ENCODE measurements around the gene KMT2E. TPM values are rescaled to one million over a fixed set of nuclear protein-coding genes. Genes with fewer than 3 reads are reported as not detected.

Gene KMT2E
- total RNA-seq, 1 donor from 2014 or later: 97.0 TPM

GRCh38 chr7:104993217-104993862 lies 20.7 kb upstream of the KMT2E start:
- TF ChIP-seq, protein P1, sequence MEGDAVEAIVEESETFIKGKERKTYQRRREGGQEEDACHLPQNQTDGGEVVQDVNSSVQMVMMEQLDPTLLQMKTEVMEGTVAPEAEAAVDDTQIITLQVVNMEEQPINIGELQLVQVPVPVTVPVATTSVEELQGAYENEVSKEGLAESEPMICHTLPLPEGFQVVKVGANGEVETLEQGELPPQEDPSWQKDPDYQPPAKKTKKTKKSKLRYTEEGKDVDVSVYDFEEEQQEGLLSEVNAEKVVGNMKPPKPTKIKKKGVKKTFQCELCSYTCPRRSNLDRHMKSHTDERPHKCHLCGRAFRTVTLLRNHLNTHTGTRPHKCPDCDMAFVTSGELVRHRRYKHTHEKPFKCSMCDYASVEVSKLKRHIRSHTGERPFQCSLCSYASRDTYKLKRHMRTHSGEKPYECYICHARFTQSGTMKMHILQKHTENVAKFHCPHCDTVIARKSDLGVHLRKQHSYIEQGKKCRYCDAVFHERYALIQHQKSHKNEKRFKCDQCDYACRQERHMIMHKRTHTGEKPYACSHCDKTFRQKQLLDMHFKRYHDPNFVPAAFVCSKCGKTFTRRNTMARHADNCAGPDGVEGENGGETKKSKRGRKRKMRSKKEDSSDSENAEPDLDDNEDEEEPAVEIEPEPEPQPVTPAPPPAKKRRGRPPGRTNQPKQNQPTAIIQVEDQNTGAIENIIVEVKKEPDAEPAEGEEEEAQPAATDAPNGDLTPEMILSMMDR (IDR thresholded peaks at IDR 0.05): no peak
- Histone ChIP-seq H3K27ac (no peak overlapping the region), H3K36me3 (peaks cover 27% of the 10 kb centered on the region), H3K9me3 (no peaks in the 10 kb centered on the region), H3K4me3 (no peak overlapping the region), H3K27me3 (no peaks in the 10 kb centered on the region), H3K4me1 (peaks cover 46% of the 10 kb centered on the region)
- no peak for ATAC-seq
- no peak for DNase-seq
- intact Hi-C loops (cut with DNase I): no loop called here

GRCh38 chr7:104998040-104998752 lies 15.8 kb upstream of the KMT2E start:
- Histone ChIP-seq H3K27ac (no peak overlapping the region), H3K27me3 (no peaks in the 10 kb centered on the region), H3K36me3 (peaks cover 11% of the 10 kb centered on the region), H3K4me3 (no peak overlapping the region), H3K9me3 (no peaks in the 10 kb centered on the region), H3K4me1 (peaks cover 77% of the 10 kb centered on the region)
- no peak for DNase-seq
- intact Hi-C loops (cut with DNase I): no loop called here
- ATAC-seq: peak; percentile 22
- TF ChIP-seq, protein P1 (IDR thresholded peaks at IDR 0.05): no peak

GRCh38 chr7:105000200-105000599 lies 13.8 kb upstream of the KMT2E start:
- DNase-seq (no peak), ATAC-seq (no peak)
- TF ChIP-seq, protein P1 (IDR thresholded peaks at IDR 0.05): no peak
- intact Hi-C loops (cut with DNase I): no loop called here
- Histone ChIP-seq H3K36me3 (no peaks in the 10 kb centered on the region), H3K4me1 (peaks cover 85% of the 10 kb centered on the region), H3K27me3 (no peaks in the 10 kb centered on the region), H3K27ac (no peak overlapping the region), H3K4me3 (no peak overlapping the region), H3K9me3 (no peaks in the 10 kb centered on the region)

GRCh38 chr7:105000927-105001336 lies 13.1 kb upstream of the KMT2E start:
- Histone ChIP-seq H3K4me3 (no peak overlapping the region), H3K36me3 (no peaks in the 10 kb centered on the region), H3K27ac (no peak overlapping the region), H3K9me3 (no peaks in the 10 kb centered on the region), H3K4me1 (peaks cover 84% of the 10 kb centered on the region), H3K27me3 (no peaks in the 10 kb centered on the region)
- TF ChIP-seq, protein P1 (IDR thresholded peaks at IDR 0.05): no peak
- intact Hi-C loops (cut with DNase I): no loop called here
- peak; percentile 14 for ATAC-seq
- no peak for DNase-seq

- no peak for ATAC-seq
- no peaks in the 10 kb centered on the region for H3K36me3 ChIP-seq
- H3K4me3 ChIP-seq: no peak overlapping the region
- intact Hi-C loops (cut with DNase I): no loop called here
- H3K27me3 ChIP-seq: no peaks in the 10 kb centered on the region
- H3K4me1 ChIP-seq: peaks cover 87% of the 10 kb centered on the region
- no peaks in the 10 kb centered on the region for H3K9me3 ChIP-seq
- TF ChIP-seq, protein P1 (IDR thresholded peaks at IDR 0.05): no peak
- H3K27ac ChIP-seq: no peak overlapping the region
- no peak for DNase-seq
Measured at GRCh38 chr7:105001652-105002184, 12.3 kb upstream of the KMT2E start.

All from upper lobe of right lung (tissue), 1 donor.